ENCODE data around the gene FAM240A. TPM values are rescaled to one million over a fixed set of nuclear protein-coding genes. Genes with fewer than 3 reads are reported as not detected.

The FAM240A gene
- total RNA-seq, 1 donor from 2014 or later = not detected

- Mint-ChIP-seq H3K4me3 (peak overlapping the region; percentile 70), H3K9me3 (no peaks in the 10 kb centered on the region), H3K27ac (peak overlapping the region; percentile 61), H3K36me3 (no peaks in the 10 kb centered on the region), H3K4me1 (ENCODE audit: unreplicated experiment) (peaks cover 39% of the 10 kb centered on the region), H3K27me3 (peaks cover 3% of the 10 kb centered on the region)
- TF ChIP-seq CTCF (conservative IDR thresholded peaks at IDR 0.05) = peak; percentile 92
- peak; percentile 84 for DNase-seq (ENCODE audit: extremely low spot score, unreplicated experiment)
Measured at GRCh38 chr3:46629551-46630517, 17.5 kb downstream of the FAM240A start.

GRCh38 chr3:46632792-46633191 is 20.5 kb downstream of the FAM240A start:
- TF ChIP-seq CTCF (conservative IDR thresholded peaks at IDR 0.05) = no peak
- peaks cover 18% of the 10 kb centered on the region for H3K4me1 Mint-ChIP-seq (ENCODE audit: unreplicated experiment)
- no peaks in the 10 kb centered on the region for H3K36me3 Mint-ChIP-seq
- H3K27ac Mint-ChIP-seq = no peak overlapping the region
- DNase-seq (ENCODE audit: extremely low spot score, unreplicated experiment) = no peak
- no peaks in the 10 kb centered on the region for H3K9me3 Mint-ChIP-seq
- no peak overlapping the region for H3K4me3 Mint-ChIP-seq
- H3K27me3 Mint-ChIP-seq = peaks cover 4% of the 10 kb centered on the region

GRCh38 chr3:46634856-46635255 is 22.5 kb downstream of the FAM240A start:
- Mint-ChIP-seq H3K4me3 (no peak overlapping the region), H3K36me3 (no peaks in the 10 kb centered on the region), H3K9me3 (no peaks in the 10 kb centered on the region), H3K4me1 (ENCODE audit: unreplicated experiment) (peaks cover 5% of the 10 kb centered on the region), H3K27me3 (peaks cover 4% of the 10 kb centered on the region), H3K27ac (no peak overlapping the region)
- no peak for DNase-seq (ENCODE audit: extremely low spot score, unreplicated experiment)
- no peak for TF ChIP-seq CTCF (conservative IDR thresholded peaks at IDR 0.05)

- Mint-ChIP-seq H3K4me3 (no peak overlapping the region), H3K27me3 (peaks cover 6% of the 10 kb centered on the region), H3K4me1 (ENCODE audit: unreplicated experiment) (no peaks in the 10 kb centered on the region), H3K36me3 (no peaks in the 10 kb centered on the region), H3K27ac (no peak overlapping the region), H3K9me3 (peaks cover 6% of the 10 kb centered on the region)
- DNase-seq (ENCODE audit: extremely low spot score, unreplicated experiment) = no peak
- no peak for TF ChIP-seq CTCF (conservative IDR thresholded peaks at IDR 0.05)
Measured at GRCh38 chr3:46639221-46639620, 26.9 kb downstream of the FAM240A start.

- H3K4me1 Mint-ChIP-seq (ENCODE audit: unreplicated experiment) = no peaks in the 10 kb centered on the region
- no peak overlapping the region for H3K27ac Mint-ChIP-seq
- no peak overlapping the region for H3K4me3 Mint-ChIP-seq
- no peak for DNase-seq (ENCODE audit: extremely low spot score, unreplicated experiment)
- H3K36me3 Mint-ChIP-seq = no peaks in the 10 kb centered on the region
- H3K27me3 Mint-ChIP-seq = peaks cover 4% of the 10 kb centered on the region
- H3K9me3 Mint-ChIP-seq = peaks cover 6% of the 10 kb centered on the region
- no peak for TF ChIP-seq CTCF (conservative IDR thresholded peaks at IDR 0.05)
Measured at GRCh38 chr3:46640927-46641326, 28.6 kb downstream of the FAM240A start.

All from type B pancreatic cell (in vitro differentiated cells).